ENCODE measurements around the gene SLC25A21.

The SLC25A21 gene

DNA sequence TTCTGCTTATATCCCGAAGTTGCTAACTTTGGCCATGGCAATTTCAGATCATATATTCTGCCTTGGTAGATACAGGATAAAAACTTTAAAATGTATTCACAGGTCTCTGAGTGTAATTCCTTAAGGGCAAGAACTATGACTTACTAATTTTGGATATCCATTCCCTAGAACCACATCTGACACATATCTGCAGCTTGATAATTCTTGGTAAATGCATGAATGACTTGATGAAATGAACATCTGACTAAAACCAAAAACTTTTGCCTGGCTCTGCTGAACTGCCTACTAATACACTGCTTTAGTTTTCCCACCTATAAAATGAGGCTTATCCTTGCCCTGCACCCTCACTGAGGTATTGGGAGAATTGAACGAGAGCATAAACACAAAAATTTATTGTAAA is 32.2 kb downstream of the SLC25A21 start:
- DNase-seq = no peak

DNA sequence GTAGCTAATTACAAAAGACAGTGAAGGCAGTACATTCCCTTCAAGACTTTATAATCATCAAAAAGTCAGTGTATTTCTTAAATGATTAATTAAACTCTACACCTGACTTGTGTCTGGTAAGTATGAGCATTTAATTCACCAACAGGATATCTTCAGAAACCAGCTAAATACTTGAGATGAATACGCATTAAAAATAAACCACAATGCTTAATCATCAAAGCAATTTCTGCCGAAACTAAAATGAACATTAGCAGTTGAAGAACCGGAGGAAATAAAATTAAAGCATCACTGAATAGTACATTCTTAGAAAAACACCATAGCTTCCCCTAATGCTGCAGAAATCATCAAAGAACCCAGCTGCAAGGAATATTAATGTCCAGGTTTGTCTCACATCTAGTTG is 32.7 kb downstream of the SLC25A21 start:
- no peak for DNase-seq

DNA sequence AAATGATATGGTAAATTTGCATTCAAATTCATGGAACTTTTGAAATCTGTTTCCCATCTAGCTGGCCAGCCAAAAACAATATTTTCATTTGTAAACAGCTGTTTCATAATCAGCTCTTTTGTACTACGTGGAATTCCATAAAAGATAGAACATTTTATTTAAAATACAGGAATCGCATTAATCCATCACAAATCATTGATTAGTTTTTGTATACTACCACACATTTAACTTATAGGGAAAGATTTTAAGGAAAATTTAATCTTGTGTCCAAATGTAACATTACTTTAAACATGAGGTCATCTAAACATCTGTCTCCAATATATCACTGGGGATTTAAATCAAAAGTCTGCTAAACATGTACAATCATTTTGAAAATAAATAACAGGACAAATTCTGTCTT is 33.5 kb downstream of the SLC25A21 start:
- DNase-seq = no peak

GRCh38 chr14:37133284-37133913 is 39.0 kb downstream of the SLC25A21 start:
- peak in 1 of 2 experiments; percentile 11 for DNase-seq

DNA sequence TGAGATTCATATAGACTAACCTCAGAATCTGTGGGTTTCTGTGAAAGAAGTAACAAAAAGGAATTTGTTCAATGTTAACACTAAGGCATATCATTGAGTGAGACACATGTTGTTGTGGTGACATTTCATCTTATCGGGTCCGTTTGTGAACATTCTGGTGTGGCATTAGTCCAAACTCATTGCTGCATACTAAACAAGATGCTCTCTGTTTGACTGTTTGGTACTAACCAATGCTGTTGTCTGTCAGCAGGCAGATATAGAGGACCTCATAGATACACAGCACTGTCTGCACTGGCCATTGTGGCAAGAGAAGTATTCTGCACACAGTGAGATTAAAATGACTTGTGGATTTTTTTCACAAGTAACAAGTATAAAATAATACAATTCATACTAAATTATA is 41.2 kb downstream of the SLC25A21 start:
- DNase-seq = no peak

GRCh38 chr14:37129047-37129446 is 43.4 kb downstream of the SLC25A21 start:
- DNase-seq = no peak

DNA sequence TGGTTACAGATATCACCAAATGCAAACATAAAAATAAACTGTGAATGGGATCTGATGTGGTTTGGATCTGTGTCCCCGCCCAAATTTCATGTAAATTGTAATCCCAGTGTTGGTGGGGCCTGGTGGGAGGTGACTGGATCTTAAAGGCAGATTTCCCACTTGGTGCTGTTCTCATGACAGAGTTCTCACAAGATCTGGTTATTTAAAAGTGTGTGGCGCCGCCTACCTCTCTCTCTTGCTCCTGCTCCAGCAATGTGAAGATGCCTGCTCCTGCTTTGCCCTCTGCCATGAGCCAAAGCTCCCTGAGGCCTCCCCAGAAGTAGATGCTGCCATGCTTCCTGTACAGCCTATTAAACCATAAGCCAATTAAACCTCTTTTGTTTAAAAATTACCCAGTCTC is 47.8 kb downstream of the SLC25A21 start:
- peak in 1 of 2 experiments; percentile 11 for DNase-seq

DNA sequence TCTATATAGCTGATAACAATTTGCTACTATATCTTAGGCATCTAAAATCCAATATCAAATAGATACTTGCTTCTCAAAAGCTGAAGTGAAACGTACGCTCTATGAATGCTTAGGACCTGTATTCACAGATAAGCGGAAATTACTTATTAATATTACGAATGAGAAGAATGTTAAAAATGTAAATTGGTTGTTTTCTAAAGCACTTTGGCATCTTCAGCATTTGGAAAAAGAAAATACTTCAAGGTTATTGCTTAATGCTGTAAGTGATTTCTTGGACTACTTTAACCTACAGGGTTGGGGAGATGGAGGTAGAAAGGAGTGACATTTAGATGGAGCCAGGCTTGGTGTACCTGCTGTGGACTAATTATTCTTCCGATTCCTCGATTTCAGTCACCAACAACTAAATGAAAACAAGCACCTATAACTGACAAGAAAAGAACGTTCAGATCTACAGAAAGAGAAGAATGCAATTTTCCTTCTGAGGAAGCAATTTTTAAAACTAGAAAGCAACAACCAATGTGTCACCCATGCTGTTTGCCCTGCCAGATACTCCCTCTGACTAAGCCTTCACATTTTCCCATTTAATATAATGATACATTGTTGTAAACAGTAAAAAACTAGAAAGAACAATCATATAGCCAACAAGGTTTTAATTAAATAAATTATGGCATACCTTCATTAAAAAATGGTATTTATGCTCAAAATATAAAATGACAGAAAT is 49.3 kb downstream of the SLC25A21 start:
- DNase-seq = no peak

DNA sequence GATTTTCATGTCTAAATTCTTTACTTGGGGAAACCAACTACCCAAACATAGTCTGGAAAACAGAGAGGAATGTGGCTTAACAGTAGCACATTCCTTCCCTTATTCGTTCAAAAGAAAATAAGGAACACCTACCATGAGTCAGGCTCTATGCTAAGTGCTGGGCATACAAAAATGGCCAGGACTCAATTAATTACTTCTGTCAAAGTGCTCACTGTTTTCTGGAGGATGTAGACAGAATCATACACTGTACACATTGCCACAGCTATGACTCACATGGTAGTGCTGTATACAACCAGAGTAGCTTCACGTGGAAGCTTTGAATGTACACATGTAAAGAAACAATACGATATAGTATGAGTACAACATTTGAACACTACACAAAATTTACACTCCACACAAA is 50.1 kb downstream of the SLC25A21 start:
- peak; percentile 26 to 33 for DNase-seq

DNA sequence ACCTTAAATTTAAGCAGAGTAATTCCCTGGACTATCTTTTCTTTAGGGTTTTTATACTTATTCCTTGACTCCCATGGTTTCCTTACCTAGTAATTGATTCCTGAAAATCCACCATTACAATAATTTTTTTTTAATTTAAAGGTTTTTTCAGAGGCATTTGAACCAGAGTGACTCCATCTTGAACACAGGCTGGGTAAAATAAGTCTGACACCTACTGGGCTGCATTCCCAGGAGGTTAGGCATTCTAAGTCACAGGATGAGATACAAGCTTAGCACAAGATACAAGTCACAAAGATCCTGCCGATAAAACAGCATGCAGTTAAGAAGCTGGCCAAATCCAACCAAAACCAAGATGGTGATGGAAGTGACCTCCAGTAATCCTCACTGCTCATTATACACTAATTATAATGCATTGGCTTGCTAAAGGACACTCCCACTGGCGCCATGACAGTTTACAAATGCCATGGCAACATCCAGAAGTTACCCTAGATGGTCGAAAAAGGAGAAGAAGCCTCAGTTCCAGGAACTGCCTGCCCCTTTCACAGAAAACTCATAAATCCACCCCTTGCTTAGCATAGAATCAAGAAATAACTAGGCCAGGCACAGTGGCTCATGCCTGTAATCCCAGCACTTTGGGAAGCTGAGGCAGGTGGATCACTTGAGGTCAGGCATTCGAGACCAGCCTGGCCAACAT is 53.6 kb downstream of the SLC25A21 start:
- no peak for DNase-seq

GRCh38 chr14:37116933-37117849 is 55.2 kb downstream of the SLC25A21 start:
- DNase-seq = no peak

- DNase-seq = no peak
Measured at GRCh38 chr14:37115406-37115805, 57.0 kb downstream of the SLC25A21 start.

- no peak for DNase-seq
Measured at GRCh38 chr14:37114559-37114958, 57.8 kb downstream of the SLC25A21 start.

- no peak for DNase-seq
Measured at GRCh38 chr14:37114002-37114401, 58.4 kb downstream of the SLC25A21 start.

DNA sequence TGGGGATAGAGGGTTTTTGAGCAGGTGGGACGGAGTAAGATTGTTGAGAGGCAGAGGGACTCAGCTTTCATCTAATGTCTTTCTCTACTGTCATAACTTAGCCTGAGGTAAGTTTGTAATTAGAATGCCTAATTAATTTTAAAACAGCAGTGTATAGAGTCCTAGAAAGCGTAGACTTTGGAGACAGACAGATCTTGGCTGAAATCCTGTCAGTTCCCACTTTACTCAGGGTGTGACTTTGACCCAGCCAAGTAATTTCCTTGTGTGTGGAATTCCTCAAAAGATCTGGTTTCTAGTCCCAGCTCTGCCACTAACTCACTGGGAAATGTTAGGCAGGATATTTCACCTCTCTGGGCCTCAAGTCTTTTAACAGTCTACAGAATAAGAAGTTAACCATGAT is 74.3 kb downstream of the SLC25A21 start:
- no peak for DNase-seq

DNA sequence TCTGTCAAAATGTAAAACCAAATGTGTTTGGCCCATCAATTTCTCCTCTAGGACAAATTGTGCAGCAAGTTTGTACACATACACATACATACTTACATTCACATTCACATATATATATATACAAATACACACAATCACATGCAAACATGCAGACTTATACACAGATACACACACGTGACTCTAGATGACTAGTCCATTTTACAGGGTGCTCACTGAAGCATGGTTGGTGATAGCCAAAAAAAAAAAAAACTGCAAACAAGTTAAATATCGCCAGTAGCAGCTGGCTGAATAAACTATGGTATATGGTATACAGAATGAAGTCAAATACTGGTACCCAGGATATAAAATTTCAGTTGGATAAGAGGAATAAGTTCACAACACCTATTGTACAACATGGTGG is 77.9 kb downstream of the SLC25A21 start:
- DNase-seq = no peak

DNA sequence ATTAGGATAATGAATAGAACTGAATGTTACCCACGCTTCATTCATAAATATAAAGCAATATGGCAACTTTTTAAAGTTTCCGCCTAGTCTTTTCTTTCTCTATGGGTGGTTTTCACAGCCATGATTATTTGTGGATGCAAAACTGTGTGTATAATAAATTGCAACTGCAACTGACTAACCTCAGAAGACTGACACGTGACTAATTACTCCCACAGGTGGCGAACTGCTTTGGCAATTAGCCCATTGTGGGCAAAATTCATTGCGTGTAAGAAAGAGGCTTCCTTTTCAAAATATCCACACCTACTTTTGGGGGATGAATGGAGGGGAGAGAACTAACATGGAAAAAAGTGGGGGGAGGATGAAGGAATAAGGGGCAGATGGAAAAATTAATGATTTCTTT is 79.0 kb downstream of the SLC25A21 start:
- DNase-seq = no peak

GRCh38 chr14:37091651-37092050 is 80.8 kb downstream of the SLC25A21 start:
- DNase-seq = no peak

DNA sequence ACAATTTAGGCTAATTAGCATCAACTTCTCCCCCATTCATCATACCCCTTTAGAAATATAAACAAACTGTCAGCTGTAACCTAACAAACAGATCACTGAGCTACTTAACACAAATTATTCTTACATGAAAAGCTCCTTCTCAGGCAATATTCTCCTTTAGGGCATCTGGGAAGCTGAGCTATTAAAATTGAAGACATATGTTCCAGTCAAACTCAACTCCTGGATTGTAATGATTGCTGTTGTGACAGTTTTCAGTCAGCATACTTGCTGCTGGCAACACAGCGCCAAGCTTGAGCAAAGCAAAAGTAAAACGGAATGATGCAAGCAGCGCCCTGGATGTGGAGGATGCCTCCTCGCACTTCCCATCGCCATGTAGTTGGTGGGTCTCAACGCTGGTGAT is 82.4 kb downstream of the SLC25A21 start:
- DNase-seq = no peak

DNA sequence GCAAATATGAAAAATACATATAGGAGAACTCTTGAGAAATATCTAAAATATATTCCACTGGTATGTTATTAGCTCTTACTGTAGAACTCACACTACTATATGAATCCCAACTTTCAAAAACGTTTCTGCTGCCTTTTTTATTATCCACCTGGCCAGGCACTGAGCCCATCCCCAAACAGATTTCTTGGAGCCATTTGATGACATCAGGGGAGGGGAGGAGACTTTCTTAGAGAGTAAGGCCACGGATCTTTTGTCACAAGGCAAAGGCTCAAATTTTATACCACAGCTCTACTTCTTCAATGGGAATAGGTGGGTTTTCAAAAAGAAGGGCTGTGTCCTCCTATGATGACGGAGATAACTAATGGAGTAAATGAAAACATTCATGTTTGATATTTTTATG is 83.0 kb downstream of the SLC25A21 start:
- no peak for DNase-seq

DNA sequence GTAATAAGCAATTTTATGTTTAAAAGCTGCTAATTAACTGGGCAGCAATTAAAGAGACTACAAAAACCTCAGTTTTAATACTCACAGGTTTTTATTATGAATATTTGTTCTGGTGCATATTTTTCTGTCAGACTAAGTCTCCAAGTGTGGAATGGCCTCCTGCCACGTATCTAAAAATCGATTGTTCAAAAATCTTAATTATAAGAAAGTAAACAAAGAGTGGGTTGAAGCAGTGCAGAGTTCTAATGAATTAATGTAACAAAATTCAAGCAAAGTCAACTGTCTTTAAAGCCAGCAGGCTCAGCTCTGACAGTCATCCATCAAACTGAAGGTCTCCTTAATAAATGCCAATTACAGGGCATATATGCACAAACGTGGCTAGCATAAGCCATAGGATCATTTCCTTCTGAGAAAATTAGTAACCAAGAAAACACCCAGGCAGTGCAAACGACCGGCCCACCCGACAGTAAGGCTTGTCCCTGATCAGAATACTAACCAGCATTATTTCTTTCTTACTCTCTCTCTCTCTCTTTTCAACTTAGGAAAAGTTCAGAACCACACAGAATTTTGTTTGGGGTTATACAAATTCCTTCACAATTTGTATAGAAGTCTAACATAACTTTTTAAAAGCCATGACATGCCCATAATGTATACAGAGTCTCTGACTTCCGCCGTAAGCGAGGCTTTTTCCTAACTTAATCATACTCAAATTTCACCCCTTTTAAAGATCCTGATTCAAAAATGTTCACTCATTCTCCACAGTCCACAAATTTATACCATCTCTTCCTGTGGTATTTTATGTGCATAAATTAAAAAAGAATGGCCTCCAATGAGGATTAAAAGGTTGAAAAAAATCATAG is 83.8 kb downstream of the SLC25A21 start:
- no peak for DNase-seq

DNA sequence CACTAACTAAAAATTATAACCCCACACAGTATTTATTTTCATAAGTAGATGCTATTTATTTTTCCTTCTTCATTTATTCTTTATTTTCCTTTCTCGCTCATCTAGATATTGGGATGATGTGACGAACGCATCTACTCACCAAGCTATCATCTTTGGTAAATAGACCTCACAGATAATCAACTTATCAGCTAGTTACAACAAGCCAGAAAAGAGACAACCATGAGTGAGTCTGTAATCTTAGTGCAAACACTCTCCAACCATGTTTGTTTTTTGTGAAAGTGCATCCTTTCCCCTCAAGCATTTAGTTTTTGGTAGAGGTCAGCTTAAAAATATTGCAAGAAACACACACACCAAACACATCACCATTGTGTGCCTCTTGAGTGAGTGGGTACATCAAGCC is 84.9 kb downstream of the SLC25A21 start:
- DNase-seq = no peak
